ENCODE results near the gene LAIR1. TPM values are rescaled to one million over a fixed set of nuclear protein-coding genes. Genes with fewer than 3 reads are reported as not detected.
"Not testable (repeated sequence)": the region's sequence is repeated elsewhere in the genome, so short reads cannot be mapped to it uniquely, and the experiment has no call there.

The LAIR1 gene
- total RNA-seq, 1 donor from 2014 or later: 176 TPM

DNA sequence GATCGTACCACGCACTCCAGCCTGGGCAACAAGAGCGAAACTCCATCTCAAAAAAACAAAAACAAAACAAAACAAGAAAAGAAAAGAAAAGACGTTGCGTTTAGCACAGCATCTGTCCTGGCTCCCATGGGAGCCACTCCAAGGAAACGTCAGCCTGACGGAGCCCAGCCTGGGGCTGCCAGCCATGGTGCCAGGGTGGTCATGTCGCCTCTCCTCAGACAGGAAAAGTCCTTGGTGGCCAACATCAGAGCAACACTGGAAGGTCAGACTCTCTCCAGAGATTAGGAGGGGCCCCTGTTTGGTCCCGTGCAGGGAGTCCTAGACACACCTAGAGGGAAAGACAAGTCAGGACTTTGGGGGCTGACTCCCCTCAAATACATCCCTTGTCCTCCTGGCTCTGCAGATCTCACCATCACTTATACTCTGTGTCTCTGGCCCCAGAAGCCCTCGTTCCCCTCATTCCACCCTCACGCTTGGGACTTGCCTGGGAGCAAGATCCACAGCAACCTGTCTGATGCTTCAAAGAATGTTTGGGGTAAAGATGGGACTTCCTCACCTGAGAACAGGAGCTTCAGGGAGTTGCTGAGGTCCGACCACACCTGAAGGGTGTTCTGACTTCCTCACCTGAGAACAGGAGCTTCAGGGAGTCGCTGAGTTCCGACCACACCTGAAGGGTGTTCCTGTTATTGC is 35.1 kb downstream of the LAIR1 start:
- no peaks in the 10 kb centered on the region for H3K9me3 ChIP-seq
- peak; percentile 10 for DNase-seq
- peaks cover 4% of the 10 kb centered on the region for H3K4me1 ChIP-seq
- H3K27me3 ChIP-seq (ENCODE audit: low read depth): no peaks in the 10 kb centered on the region
- no peak overlapping the region for H3K4me3 ChIP-seq
- intact Hi-C loops (cut with DNase I): no loop called here
- ATAC-seq: no peak
- TF ChIP-seq, protein P1, sequence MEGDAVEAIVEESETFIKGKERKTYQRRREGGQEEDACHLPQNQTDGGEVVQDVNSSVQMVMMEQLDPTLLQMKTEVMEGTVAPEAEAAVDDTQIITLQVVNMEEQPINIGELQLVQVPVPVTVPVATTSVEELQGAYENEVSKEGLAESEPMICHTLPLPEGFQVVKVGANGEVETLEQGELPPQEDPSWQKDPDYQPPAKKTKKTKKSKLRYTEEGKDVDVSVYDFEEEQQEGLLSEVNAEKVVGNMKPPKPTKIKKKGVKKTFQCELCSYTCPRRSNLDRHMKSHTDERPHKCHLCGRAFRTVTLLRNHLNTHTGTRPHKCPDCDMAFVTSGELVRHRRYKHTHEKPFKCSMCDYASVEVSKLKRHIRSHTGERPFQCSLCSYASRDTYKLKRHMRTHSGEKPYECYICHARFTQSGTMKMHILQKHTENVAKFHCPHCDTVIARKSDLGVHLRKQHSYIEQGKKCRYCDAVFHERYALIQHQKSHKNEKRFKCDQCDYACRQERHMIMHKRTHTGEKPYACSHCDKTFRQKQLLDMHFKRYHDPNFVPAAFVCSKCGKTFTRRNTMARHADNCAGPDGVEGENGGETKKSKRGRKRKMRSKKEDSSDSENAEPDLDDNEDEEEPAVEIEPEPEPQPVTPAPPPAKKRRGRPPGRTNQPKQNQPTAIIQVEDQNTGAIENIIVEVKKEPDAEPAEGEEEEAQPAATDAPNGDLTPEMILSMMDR (IDR thresholded peaks at IDR 0.05): no peak
- no peaks in the 10 kb centered on the region for H3K36me3 ChIP-seq
- H3K27ac ChIP-seq: no peak overlapping the region

DNA sequence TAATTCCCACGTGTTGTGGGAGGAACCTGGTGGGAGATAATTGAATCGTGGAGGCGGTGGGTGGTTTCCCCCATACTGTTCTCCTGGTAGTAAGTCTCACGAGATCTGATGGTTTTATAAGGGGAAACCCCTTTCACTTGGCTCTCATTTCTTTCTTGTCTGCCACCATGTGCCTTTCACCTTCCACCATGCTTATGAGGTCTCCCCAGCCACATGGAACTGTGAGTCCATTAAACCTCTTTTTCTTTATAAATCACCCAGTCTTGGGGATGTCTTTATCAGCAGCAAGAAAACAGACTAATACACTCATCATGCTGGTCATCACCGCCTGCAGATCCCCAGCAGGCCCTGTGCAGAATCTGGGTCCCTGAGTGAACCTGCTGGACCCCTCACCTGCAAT is 36.0 kb downstream of the LAIR1 start:
- H3K36me3 ChIP-seq; H3K27me3 ChIP-seq (ENCODE audit: low read depth); H3K4me3 ChIP-seq; H3K27ac ChIP-seq; ATAC-seq; DNase-seq; H3K9me3 ChIP-seq; intact Hi-C loops (cut with DNase I); H3K4me1 ChIP-seq: not testable (repeated sequence)

DNA sequence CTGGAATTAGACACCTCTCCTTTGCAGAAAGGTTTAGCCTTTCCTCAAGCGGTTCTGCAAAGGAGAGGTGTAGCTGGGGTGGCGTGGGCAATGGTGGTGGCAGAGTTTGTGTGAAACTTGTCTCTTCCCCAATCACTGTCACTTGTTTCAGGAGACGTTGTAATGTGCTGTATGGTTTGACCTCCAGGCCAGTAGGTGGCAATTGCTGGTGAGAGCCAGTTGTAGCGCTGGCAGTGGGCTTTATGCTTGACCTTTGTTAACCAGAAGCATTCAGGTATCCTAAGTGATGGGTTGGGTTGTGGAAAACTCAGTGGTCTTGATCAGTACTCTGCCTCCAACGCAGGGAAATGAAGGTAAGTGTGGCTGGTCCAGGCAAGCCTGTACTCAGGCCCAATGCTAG is 39.1 kb downstream of the LAIR1 start:
- ATAC-seq: no peak
- H3K4me3 ChIP-seq: no peak overlapping the region
- H3K27ac ChIP-seq: no peak overlapping the region
- TF ChIP-seq, protein P1 (IDR thresholded peaks at IDR 0.05): no peak
- no peaks in the 10 kb centered on the region for H3K36me3 ChIP-seq
- H3K9me3 ChIP-seq: no peaks in the 10 kb centered on the region
- intact Hi-C loops (cut with DNase I): no loop called here
- DNase-seq: peak; percentile 30
- no peaks in the 10 kb centered on the region for H3K27me3 ChIP-seq (ENCODE audit: low read depth)
- peaks cover 4% of the 10 kb centered on the region for H3K4me1 ChIP-seq

DNA sequence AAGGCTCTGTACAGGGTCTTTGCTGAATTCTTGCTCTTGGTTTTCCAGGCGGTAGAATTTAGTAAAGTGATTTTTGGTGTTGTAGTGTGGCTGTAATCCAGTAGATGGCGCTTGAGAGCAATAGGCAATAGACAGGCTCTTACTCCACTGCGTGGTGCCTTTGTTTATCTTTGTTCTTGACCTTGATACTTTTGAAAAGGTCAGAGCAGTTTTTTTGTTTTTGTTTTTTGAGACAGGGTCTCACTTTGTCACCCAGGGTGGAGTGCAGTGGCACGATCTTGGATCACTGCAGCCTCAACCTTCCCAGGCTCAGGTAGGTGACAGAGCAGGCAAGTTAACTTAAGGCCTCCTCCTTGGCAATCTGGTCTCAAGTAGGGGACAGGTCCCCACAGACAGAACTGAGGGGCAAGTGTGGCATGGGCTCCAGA is 39.5 kb downstream of the LAIR1 start:
- H3K4me3 ChIP-seq: no peak overlapping the region
- no peaks in the 10 kb centered on the region for H3K9me3 ChIP-seq
- no peaks in the 10 kb centered on the region for H3K36me3 ChIP-seq
- no peak overlapping the region for H3K27ac ChIP-seq
- DNase-seq (no peak), ATAC-seq (peak; percentile 73 to 81)
- intact Hi-C loops (cut with DNase I): no loop called here
- no peaks in the 10 kb centered on the region for H3K27me3 ChIP-seq (ENCODE audit: low read depth)
- TF ChIP-seq, protein P1 (IDR thresholded peaks at IDR 0.05): peak; percentile 79
- peaks cover 4% of the 10 kb centered on the region for H3K4me1 ChIP-seq

DNA sequence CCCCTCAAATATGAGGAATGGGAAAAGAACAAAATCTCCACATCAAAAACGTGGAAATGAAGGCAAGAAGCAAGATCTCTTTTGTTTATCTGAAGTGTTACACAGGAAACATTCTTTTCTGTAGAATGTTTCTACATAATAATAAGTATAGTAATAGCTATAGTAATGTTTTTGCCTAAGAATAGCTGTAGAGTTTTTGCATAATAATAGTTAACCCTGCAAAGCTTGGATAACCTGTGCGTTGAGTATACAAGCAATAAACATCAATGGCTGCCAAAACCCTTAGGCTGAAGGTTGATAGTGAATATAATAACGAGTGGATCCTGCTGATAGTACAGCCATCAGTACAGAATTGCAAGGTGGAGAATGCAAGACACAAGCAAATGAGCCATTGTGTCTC is 40.7 kb downstream of the LAIR1 start:
- Histone ChIP-seq H3K4me3 (no peak overlapping the region), H3K27me3 (ENCODE audit: low read depth) (no peaks in the 10 kb centered on the region), H3K4me1 (peaks cover 4% of the 10 kb centered on the region), H3K9me3 (no peaks in the 10 kb centered on the region), H3K27ac (no peak overlapping the region), H3K36me3 (no peaks in the 10 kb centered on the region)
- DNase-seq (no peak), ATAC-seq (no peak)
- TF ChIP-seq, protein P1 (IDR thresholded peaks at IDR 0.05): no peak
- intact Hi-C loops (cut with DNase I): no loop called here

DNA sequence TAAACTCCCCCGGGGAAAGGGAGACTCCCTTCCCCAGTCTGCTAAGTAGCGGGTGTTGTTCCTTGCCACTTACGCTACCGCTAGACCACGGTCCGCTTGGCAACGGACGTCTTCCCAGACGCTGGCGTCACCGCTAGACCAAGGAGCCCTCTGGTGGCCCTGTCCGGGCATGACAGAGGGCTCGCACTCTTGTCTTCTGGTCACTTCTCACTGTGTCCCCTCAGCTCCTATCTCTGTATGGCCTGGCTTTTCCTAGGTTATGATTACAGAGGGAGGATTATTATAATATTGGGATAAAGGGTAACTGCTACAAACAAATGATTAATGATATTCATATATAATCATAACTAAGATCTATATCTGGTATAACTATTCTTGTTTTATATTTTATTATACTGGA is 41.8 kb downstream of the LAIR1 start:
- H3K4me1 ChIP-seq; ATAC-seq; intact Hi-C loops (cut with DNase I); H3K27ac ChIP-seq; H3K36me3 ChIP-seq; H3K9me3 ChIP-seq; H3K27me3 ChIP-seq (ENCODE audit: low read depth); H3K4me3 ChIP-seq: not testable (repeated sequence)
- peak; percentile 46 for DNase-seq
- TF ChIP-seq, protein P1 (IDR thresholded peaks at IDR 0.05): peak; percentile 20

DNA sequence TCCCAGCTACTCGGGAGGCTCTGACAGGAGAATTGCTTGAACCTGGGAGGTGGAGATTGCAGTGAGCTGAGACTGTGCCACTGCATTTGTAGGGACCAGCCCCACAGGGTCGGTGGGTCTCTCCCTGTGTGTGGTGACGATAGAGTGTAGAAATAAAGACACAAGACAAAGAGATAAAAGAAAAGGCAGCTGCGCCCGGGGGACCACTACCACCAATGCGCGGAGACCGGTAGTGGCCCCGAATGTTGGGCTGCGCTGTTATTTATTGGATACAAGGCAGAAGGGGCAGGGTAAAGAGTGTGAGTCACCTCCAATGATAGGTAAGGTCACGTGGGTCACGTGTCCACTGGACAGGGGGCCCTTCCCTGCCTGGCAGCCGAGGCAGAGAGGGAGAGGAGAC is 42.4 kb downstream of the LAIR1 start:
- intact Hi-C loops (cut with DNase I); H3K27me3 ChIP-seq (ENCODE audit: low read depth); H3K36me3 ChIP-seq; H3K9me3 ChIP-seq; ATAC-seq; H3K4me1 ChIP-seq; H3K27ac ChIP-seq; H3K4me3 ChIP-seq: not testable (repeated sequence)
- peak; percentile 39 for DNase-seq

Measured in lower lobe of right lung (tissue), 2 donors.